PC-3 (cell line): ENCODE measurements around the gene SPATA2. TPM values are rescaled to one million over a fixed set of nuclear protein-coding genes. Genes with fewer than 3 reads are reported as not detected.

Experiments used
- ATAC-seq: fragments of 200-7000 bp; cut with Tn5 transposase; 2 replicates; pipeline ENCODE4 v1.9.1; 2020; ENCODE audit warnings: mild to moderate bottlenecking, moderate library complexity
- BruUV-seq: library from RNA; stranded (reverse); fragments of 400-500 nt; replicated peaks from 2 replicates; lab custom pipeline; 2021; lab: Mats Ljungman, UMichigan
- CTCF ChIA-PET: fragments of 300-600 bp; sonication (Branson Sonifier 250); formaldehyde crosslinking; loops from one replicate; lab custom pipeline; 2022; ENCODE audit warnings: antibody characterized with exemption; lab: Charles Lee
- POLR2A ChIA-PET: fragments of 300-600 bp; sonication (Branson Sonifier 250); formaldehyde crosslinking; loops from one replicate; lab custom pipeline; 2022; ENCODE audit warnings: antibody characterized with exemption; ENCODE audit not compliant: unreplicated experiment; lab: Charles Lee
- DNase-seq: peaks from one replicate; pipeline ENCODE4 v3.0.0-alpha.2; 2015
- H2AFZ ChIP-seq: fragments of 300-600 bp; sonication (generic); 2 replicates; pipeline ENCODE4 v1.6.0; 2016; ENCODE audit warnings: antibody characterized with exemption, low read length
- H3F3A ChIP-seq: fragments of 300-600 bp; sonication (generic); one replicate; pipeline ENCODE4 v1.6.0; 2017; ENCODE audit warnings: antibody characterized with exemption, low read length, control low read depth, mild to moderate bottlenecking; ENCODE audit not compliant: unreplicated experiment
- H3K27ac ChIP-seq: fragments of 300-600 bp; sonication (generic); 2 replicates; pipeline ENCODE4 v1.5.1; 2016; ENCODE audit warnings: mild to moderate bottlenecking, low read length
- H3K27me3 ChIP-seq: fragments of 300-600 bp; sonication (generic); 2 replicates; pipeline ENCODE4 v1.6.1; 2016; ENCODE audit warnings: low read length, mixed read lengths
- H3K36me3 ChIP-seq: fragments of 300-600 bp; sonication (generic); 2 replicates; pipeline ENCODE4 v1.6.1; 2016; ENCODE audit warnings: low read depth, mixed run types, low read length, mixed read lengths
- H3K4me1 ChIP-seq: fragments of 300-600 bp; sonication (generic); 2 replicates; pipeline ENCODE4 v1.5.1; 2016; ENCODE audit warnings: low read length; ENCODE audit not compliant: insufficient read depth
- H3K4me2 ChIP-seq: fragments of 300-600 bp; sonication (generic); 2 replicates; pipeline ENCODE4 v1.6.0; 2016; ENCODE audit warnings: low read length
- H3K4me3 ChIP-seq: fragments of 300-600 bp; sonication (generic); 2 replicates; pipeline ENCODE4 v1.5.1; 2016; ENCODE audit warnings: mild to moderate bottlenecking, low read length, mixed read lengths
- H3K79me2 ChIP-seq: fragments of 300-600 bp; sonication (generic); 2 replicates; pipeline ENCODE4 v1.6.1; 2017; ENCODE audit warnings: low read length, mixed read lengths
- H3K9ac ChIP-seq: fragments of 300-600 bp; sonication (generic); 2 replicates; pipeline ENCODE4 v1.6.0; 2016; ENCODE audit warnings: mild to moderate bottlenecking, low read length
- H3K9me2 ChIP-seq: fragments of 300-600 bp; sonication (generic); replicated peaks from 2 replicates; pipeline ENCODE4 v1.6.1; 2016; ENCODE audit warnings: mixed run types, low read length, mixed read lengths
- H3K9me3 ChIP-seq: fragments of 300-600 bp; sonication (generic); 2 replicates; pipeline ENCODE4 v1.6.1; 2016; ENCODE audit warnings: low read length, mixed read lengths
- H4K20me1 ChIP-seq: fragments of 300-600 bp; sonication (generic); 2 replicates; pipeline ENCODE4 v1.6.1; 2016; ENCODE audit warnings: low read length, mixed read lengths
- EZH2 ChIP-seq: fragments of 300-600 bp; sonication (generic); IDR thresholded peaks from one replicate; pipeline ENCODE4 v1.6.1; 2017; ENCODE audit warnings: antibody characterized with exemption, mild to moderate bottlenecking, low read length; ENCODE audit not compliant: unreplicated experiment
- EZH2phosphoT487 ChIP-seq: fragments of 300-600 bp; sonication (generic); IDR thresholded peaks from 2 replicates; pipeline ENCODE4 v1.6.1; 2018; ENCODE audit warnings: mild to moderate bottlenecking, antibody characterized with exemption, low read length, borderline replicate concordance
- intact Hi-C: fragments of 100-400 bp; cut with micrococcal nuclease; formaldehyde crosslinking; loops from 2 replicates; pipeline ENCODE4 v1.9.0; 2023
- total RNA-seq: library from RNA; depleted of rRNA; stranded (reverse); fragments of >200 nt; gene quantifications from 2 replicates; pipeline ENCODE4 v1.2.3, GENCODE V29; 2014
- TF ChIP-seq, protein P1 (sequence below): fragments of 300-600 bp; sonication (generic); conservative IDR thresholded peaks from 2 replicates; pipeline ENCODE4 v1.5.1; 2017; ENCODE audit warnings: antibody characterized with exemption, low read depth, mild to moderate bottlenecking, low read length

Gene SPATA2
- total RNA-seq, 1 experiment from 2014 or later, result 7.4 TPM

DNA sequence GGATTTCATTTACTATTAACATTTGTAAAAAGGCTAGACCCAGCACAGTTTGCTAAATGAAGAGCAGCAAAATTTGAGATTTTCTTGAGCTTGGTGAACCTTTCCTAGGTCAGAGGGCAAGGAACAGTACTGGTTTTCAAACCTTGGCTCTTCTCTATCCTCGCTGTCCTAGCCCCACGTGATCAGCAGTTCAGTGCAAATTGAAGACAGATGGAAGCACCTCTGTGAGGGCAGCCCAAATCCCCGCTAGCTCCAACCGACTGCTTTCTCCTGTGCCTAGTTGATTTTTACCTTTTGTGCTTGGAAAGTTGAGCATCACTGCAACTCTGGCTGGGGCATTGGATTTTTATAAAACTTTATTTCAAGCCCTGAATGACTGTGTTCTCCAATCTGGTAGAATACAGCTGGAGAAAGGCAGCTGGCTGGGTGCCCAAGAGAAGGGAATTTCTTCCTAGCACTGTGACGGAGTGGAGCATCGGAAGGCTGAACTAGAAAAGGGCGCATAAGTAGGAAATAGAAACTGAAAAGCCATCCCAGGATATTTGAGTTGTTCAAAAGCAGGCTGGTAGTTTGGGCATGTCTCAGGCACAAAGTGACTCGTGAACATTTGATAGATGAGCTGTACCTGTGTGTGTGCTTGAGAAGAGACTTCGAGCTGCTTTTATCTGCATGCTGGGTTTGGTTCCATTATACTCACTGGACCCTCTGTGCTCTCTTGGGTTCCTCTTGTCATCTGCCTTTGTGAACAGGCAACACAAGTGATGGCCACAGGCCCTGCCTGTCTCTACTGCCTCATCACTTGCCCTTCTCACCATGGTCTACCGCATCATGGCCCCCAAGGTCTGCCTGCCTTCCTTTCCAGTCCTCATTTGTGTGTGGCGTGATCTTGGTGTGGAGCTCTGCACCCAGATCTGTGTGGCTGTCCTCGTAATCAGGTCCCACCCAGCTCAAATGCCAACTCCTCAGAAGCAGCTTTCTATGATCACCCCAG is 23.1 kb upstream of the SPATA2 start:
- POLR2A ChIA-PET, result no interaction called here
- no peak overlapping the region for H2AFZ ChIP-seq
- peak overlapping the region; percentile 90 for H3K4me2 ChIP-seq
- peaks cover 73% of the 10 kb centered on the region for H3K79me2 ChIP-seq
- DNase-seq (peak; percentile 40), ATAC-seq (no peak)
- H3K9me3 ChIP-seq, result no peaks in the 10 kb centered on the region
- H3K9me2 ChIP-seq, result no peaks in the 10 kb centered on the region
- H4K20me1 ChIP-seq, result peaks cover 13% of the 10 kb centered on the region
- H3K9ac ChIP-seq, result peak overlapping the region; percentile 92; the same call in 1 of the 2 replicates
- peak overlapping the region; percentile 91 for H3K4me3 ChIP-seq
- H3K27me3 ChIP-seq, result no peaks in the 10 kb centered on the region
- H3F3A ChIP-seq, result no peaks in the 10 kb centered on the region
- TF ChIP-seq EZH2, result no peak
- TF ChIP-seq, protein P1, sequence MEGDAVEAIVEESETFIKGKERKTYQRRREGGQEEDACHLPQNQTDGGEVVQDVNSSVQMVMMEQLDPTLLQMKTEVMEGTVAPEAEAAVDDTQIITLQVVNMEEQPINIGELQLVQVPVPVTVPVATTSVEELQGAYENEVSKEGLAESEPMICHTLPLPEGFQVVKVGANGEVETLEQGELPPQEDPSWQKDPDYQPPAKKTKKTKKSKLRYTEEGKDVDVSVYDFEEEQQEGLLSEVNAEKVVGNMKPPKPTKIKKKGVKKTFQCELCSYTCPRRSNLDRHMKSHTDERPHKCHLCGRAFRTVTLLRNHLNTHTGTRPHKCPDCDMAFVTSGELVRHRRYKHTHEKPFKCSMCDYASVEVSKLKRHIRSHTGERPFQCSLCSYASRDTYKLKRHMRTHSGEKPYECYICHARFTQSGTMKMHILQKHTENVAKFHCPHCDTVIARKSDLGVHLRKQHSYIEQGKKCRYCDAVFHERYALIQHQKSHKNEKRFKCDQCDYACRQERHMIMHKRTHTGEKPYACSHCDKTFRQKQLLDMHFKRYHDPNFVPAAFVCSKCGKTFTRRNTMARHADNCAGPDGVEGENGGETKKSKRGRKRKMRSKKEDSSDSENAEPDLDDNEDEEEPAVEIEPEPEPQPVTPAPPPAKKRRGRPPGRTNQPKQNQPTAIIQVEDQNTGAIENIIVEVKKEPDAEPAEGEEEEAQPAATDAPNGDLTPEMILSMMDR, result no peak
- no peak for TF ChIP-seq EZH2phosphoT487
- peaks cover 39% of the 10 kb centered on the region for H3K36me3 ChIP-seq
- no TSS peak for BruUV-seq
- intact Hi-C loops, result no loop called here
- CTCF ChIA-PET, result interaction anchor here (0.7 kb wide), 1 partner anchor 50 kb away, joined by 10 read pairs; no protein-coding TSS in a partner anchor
- H3K4me1 ChIP-seq, result peaks cover 17% of the 10 kb centered on the region
- 0 out of 2 replicates have a peak overlapping the region, but pooled peaks have one; percentile 4 for H3K27ac ChIP-seq

DNA sequence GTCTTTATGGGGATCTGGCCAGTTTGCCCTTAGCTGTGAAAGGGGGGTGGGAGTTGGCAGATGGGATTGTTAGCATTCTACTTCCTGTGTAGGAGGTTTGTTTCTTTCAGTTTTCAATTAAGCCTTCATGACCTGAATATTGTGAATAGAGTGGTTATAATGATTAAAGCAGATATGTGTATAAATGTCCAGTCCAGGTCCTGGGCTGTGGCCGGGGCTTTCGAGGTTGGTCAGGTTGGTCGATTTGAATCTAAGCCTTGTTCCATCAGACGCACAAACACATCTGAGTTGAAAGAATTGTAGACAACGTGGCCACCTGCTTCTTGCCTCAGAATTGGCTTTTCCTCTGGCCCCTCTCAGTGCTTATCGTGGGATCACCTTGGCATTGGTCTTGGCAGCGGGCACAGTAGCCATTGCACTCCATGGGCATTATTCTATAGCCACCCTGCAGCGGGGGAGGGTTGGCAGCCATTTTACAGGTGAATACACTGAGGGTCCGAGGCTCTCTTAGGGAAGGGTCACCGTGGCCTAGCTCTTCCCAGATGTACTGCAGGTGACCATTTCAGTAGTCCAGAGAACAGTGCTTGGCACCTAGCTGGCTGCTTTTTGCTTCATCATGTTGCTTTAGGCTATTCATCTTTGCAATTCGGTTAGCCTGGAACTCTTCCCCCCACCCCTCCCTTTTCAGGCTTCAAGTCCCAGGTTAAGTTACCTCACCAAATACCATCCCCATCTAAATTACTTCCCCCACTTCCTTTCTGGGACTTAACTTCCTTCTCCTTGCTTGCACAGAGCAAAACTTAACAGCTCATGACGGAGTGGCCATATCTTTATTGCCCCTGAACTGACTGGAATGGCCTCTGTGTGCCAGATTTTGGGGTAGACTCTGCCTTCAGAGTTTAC is 21.9 kb upstream of the SPATA2 start:
- CTCF ChIA-PET, result interaction anchor here (0.7 kb wide), 1 partner anchor 49 kb away, joined by 10 read pairs; no protein-coding TSS in a partner anchor
- peak overlapping the region; percentile 90 for H3K4me2 ChIP-seq
- H3K27me3 ChIP-seq, result no peaks in the 10 kb centered on the region
- H3K9me3 ChIP-seq, result no peaks in the 10 kb centered on the region
- H3K9me2 ChIP-seq, result no peaks in the 10 kb centered on the region
- H2AFZ ChIP-seq, result peak overlapping the region; percentile 74
- peak overlapping the region; percentile 91 for H3K4me3 ChIP-seq
- H3K9ac ChIP-seq, result peak overlapping the region; percentile 92
- H3F3A ChIP-seq, result no peaks in the 10 kb centered on the region
- peaks cover 61% of the 10 kb centered on the region for H3K79me2 ChIP-seq
- TF ChIP-seq EZH2 (no peak), EZH2phosphoT487 (no peak)
- TF ChIP-seq, protein P1, result no peak
- H3K27ac ChIP-seq, result peak overlapping the region; percentile 4
- H4K20me1 ChIP-seq, result peaks cover 13% of the 10 kb centered on the region
- intact Hi-C loops, result loop anchor here (2.0 kb wide), 1 partner anchor 14 kb away; no protein-coding TSS in a partner anchor
- POLR2A ChIA-PET, result interaction anchor here (0.6 to 0.7 kb wide), 2 partner anchors 75 to 853 kb away, joined by 3 to 4 read pairs; no protein-coding TSS in a partner anchor
- ATAC-seq (peak; percentile 28), DNase-seq (peak; percentile 60)
- peaks cover 29% of the 10 kb centered on the region for H3K36me3 ChIP-seq
- TSS peak; percentile 49 for BruUV-seq
- H3K4me1 ChIP-seq, result peaks cover 17% of the 10 kb centered on the region
